Gastroesophageal sphincter (tissue), 4 donors: ENCODE results near the gene OGFOD3. TPM values are rescaled to one million over a fixed set of nuclear protein-coding genes. Genes with fewer than 3 reads are reported as not detected.

ENCODE experiments used
- ATAC-seq: fragments of 150-250 bp; one replicate; pipeline ENCODE4 v1.9.1; 2016; ENCODE audit warnings: mild to moderate bottlenecking, moderate library complexity
- H3K27ac ChIP-seq, 4 donors: fragments of 200-600 bp; sonication (generic) in 3 of 4; 1 replicate in 3 of 4; 2 replicates in 1 of 4; pipeline ENCODE4 v1.5.1; 2016 to 2019
- H3K27me3 ChIP-seq: fragments of 200-600 bp; sonication (generic); one replicate; pipeline ENCODE4 v1.5.1; 2019
- H3K36me3 ChIP-seq, 2 donors: fragments of 200-600 bp; sonication (generic); one replicate each; pipeline ENCODE4 v1.5.1; 2019; ENCODE audit warnings: control low read depth in 1 of 2
- H3K4me1 ChIP-seq, 3 donors: fragments of 200-600 bp; sonication (generic); 1 replicate in 2 of 3; 2 replicates in 1 of 3; pipeline ENCODE4 v1.5.1; 2016 to 2019; ENCODE audit warnings: control low read depth in 2 of 3
- H3K4me3 ChIP-seq, 2 donors: fragments of 200-600 bp; sonication (generic); one replicate each; pipeline ENCODE4 v1.5.1; 2019; ENCODE audit warnings: mild to moderate bottlenecking in 1 of 2, moderate library complexity in 1 of 2
- H3K9me3 ChIP-seq, 3 donors: fragments of 200-600 bp; sonication (generic); one replicate each; pipeline ENCODE4 v1.5.1; 2017 to 2019; ENCODE audit warnings: control low read depth in 2 of 3
- EP300 ChIP-seq: sonication (generic); formaldehyde crosslinking; IDR thresholded peaks from one replicate; pipeline ENCODE4 v1.6.1; 2017; ENCODE audit warnings: antibody characterized with exemption, mild to moderate bottlenecking
- POLR2A ChIP-seq, 2 donors: fragments of 450-650 bp; IDR thresholded peaks; one replicate each; pipeline ENCODE4 v1.6.1; 2017; ENCODE audit warnings: antibody characterized with exemption in 2 of 2, mild to moderate bottlenecking in 2 of 2, moderate library complexity in 1 of 2
- POLR2AphosphoS5 ChIP-seq: sonication (generic); formaldehyde crosslinking; IDR thresholded peaks from one replicate; pipeline ENCODE4 v1.6.1; 2017; ENCODE audit warnings: antibody characterized with exemption
- whole genome bisulfite sequencing, 2 donors: methylation state at CpG; one replicate each; pipeline ENCODE4 v1.1.5; 2018; ENCODE audit warnings: low coverage in 1 of 2; 5-methylcytosine and 5-hydroxymethylcytosine counted together
- total RNA-seq, 4 donors: library from RNA; depleted of rRNA; stranded (reverse); fragments of >200 nt; gene quantifications; one replicate each; pipeline ENCODE4 v1.1.0, GENCODE V29; 2016
- TF ChIP-seq, protein P1 (sequence below), 4 experiments: fragments of 200-600 bp in 2 of 4; fragments of 450-650 bp in 2 of 4; sonication (generic) in 1 of 4; IDR thresholded peaks; one replicate each; pipeline ENCODE4 v1.5.1; 2017 to 2019; ENCODE audit warnings: antibody characterized with exemption in 4 of 4, mild to moderate bottlenecking in 2 of 4, moderate library complexity in 2 of 4

OGFOD3 gene
- total RNA-seq, 4 donors from 2014 or later: 26.4 to 39.5 (median 28.8) TPM

DNA sequence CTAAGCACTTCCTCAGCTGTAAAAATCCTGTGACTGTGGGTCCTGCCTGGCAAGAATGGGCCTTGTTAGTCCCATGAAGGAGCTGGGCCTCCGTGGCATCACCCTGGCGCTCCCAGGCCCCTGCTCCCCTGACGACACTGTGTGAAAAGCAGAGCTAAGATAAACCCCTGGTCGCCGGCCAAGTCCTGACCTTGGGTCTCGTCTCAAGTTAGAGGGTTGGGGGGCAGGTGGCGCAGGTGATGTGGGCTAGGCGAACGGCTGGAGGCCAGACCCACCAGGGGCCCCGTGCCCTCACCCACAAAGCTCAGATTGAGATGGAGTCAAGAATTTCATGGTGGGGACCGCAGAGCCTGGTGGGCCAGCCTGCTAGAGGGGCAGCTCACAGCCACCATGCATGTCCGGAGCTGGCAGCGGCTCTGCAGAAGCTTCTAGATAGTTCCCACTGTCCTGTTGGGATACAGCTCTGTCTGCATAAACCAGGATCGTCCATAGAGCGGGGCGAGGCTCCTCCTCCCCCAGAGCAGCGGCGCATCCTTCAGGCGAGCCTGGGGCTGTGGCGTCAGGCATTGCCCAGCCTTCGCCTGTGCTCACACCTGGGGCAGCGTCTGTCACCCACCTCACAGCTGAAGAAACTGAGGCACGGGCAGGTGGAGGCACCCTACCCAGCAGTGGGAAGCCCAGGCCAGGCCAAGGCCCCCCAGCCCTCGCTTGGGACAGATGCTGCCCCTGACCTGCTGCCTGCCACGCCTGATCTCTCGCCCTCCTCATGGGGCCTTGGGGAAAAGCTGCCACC is 20.2 kb upstream of the OGFOD3 start:
- peaks cover 0 to 75% of the 10 kb centered on the region in 2 donors for H3K36me3 ChIP-seq
- peaks cover 0 to 9% (median 0%) of the 10 kb centered on the region in 3 donors for H3K4me1 ChIP-seq
- no peaks in the 10 kb centered on the region for H3K27me3 ChIP-seq
- H3K27ac ChIP-seq: no peak overlapping the region
- ATAC-seq: no peak
- H3K9me3 ChIP-seq: no peaks in the 10 kb centered on the region
- 92% methylated on average over 2 of the region's 26 CpGs; no CpG with 5 or more reads in 1 of the 2 donors for WGBS, 2 donors
- no peak for TF ChIP-seq POLR2A (IDR thresholded peaks at IDR 0.05)
- no peak for TF ChIP-seq POLR2AphosphoS5
- no peak for TF ChIP-seq EP300
- TF ChIP-seq, protein P1, sequence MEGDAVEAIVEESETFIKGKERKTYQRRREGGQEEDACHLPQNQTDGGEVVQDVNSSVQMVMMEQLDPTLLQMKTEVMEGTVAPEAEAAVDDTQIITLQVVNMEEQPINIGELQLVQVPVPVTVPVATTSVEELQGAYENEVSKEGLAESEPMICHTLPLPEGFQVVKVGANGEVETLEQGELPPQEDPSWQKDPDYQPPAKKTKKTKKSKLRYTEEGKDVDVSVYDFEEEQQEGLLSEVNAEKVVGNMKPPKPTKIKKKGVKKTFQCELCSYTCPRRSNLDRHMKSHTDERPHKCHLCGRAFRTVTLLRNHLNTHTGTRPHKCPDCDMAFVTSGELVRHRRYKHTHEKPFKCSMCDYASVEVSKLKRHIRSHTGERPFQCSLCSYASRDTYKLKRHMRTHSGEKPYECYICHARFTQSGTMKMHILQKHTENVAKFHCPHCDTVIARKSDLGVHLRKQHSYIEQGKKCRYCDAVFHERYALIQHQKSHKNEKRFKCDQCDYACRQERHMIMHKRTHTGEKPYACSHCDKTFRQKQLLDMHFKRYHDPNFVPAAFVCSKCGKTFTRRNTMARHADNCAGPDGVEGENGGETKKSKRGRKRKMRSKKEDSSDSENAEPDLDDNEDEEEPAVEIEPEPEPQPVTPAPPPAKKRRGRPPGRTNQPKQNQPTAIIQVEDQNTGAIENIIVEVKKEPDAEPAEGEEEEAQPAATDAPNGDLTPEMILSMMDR (IDR thresholded peaks at IDR 0.05): no peak
- no peak overlapping the region for H3K4me3 ChIP-seq

- H3K4me1 ChIP-seq: peaks cover 0 to 9% (median 0%) of the 10 kb centered on the region in 3 donors
- no peaks in the 10 kb centered on the region for H3K9me3 ChIP-seq
- no peak overlapping the region for H3K4me3 ChIP-seq
- ATAC-seq: no peak
- H3K27me3 ChIP-seq: no peaks in the 10 kb centered on the region
- WGBS, 2 donors: 73% methylated on average over 5 of the region's 18 CpGs; no CpG with 5 or more reads in 1 of the 2 donors
- H3K27ac ChIP-seq: no peak overlapping the region
- TF ChIP-seq POLR2AphosphoS5 (no peak), EP300 (no peak), POLR2A (IDR thresholded peaks at IDR 0.05) (no peak)
- TF ChIP-seq, protein P1 (IDR thresholded peaks at IDR 0.05): no peak
- H3K36me3 ChIP-seq: peaks cover 0 to 68% of the 10 kb centered on the region in 2 donors
Measured at GRCh38 chr17:82437325-82437668, 18.9 kb upstream of the OGFOD3 start.

DNA sequence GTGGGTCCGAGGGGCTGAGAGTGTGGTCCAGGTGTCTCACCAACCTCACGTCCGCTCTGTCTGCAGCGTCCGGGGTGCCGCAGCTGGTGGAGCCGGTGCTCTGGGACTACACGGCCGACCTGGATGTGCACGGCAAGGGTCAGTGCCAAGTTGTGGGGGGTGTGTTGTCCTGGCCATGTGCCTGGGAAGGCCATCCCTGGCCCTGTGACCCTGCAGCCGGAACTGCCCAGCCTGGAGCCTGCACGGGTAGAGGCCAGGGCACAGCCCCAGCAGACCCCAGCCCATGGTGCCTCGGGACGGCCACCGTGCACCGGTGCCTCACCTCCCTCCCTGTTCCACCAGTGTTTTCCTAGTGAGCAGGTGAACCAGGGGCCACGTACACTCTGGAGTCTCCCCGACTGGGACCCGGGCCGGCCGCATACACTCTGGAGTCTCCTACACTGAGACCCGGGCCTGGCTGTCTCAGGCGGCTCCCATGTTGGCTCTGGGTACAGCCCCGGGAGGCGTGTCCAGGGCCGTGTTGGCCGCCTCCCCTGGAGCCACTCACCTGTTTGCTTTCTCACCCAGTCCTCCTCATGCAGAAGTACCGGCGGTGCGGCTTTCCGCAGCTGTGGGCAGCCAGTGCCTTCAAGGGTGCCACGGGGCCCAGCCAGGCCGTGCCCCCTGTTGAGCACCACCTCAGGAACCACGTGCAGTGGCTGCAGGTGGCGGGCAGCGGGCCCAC is 18.4 kb upstream of the OGFOD3 start:
- Histone ChIP-seq H3K27me3 (no peaks in the 10 kb centered on the region), H3K4me3 (no peak overlapping the region), H3K4me1 (peaks cover 0 to 9% (median 0%) of the 10 kb centered on the region in 3 donors), H3K27ac (no peak overlapping the region), H3K36me3 (peaks cover 0 to 68% of the 10 kb centered on the region in 2 donors), H3K9me3 (no peaks in the 10 kb centered on the region)
- no peak for ATAC-seq
- WGBS, 2 donors: 70% methylated on average over 2 of the region's 36 CpGs; no CpG with 5 or more reads in 1 of the 2 donors
- TF ChIP-seq EP300: no peak
- TF ChIP-seq POLR2AphosphoS5: no peak
- TF ChIP-seq POLR2A (IDR thresholded peaks at IDR 0.05): no peak
- TF ChIP-seq, protein P1 (IDR thresholded peaks at IDR 0.05): no peak

- TF ChIP-seq POLR2A (IDR thresholded peaks at IDR 0.05) (no peak), EP300 (no peak), POLR2AphosphoS5 (no peak)
- TF ChIP-seq, protein P1 (IDR thresholded peaks at IDR 0.05): no peak
- 60% methylated on average over 1 of the region's 43 CpGs; no CpG with 5 or more reads in 1 of the 2 donors for WGBS, 2 donors
- no peak overlapping the region for H3K4me3 ChIP-seq
- no peaks in the 10 kb centered on the region for H3K27me3 ChIP-seq
- H3K27ac ChIP-seq: no peak overlapping the region
- H3K9me3 ChIP-seq: no peaks in the 10 kb centered on the region
- ATAC-seq: no peak
- H3K4me1 ChIP-seq: peaks cover 0 to 5% (median 0%) of the 10 kb centered on the region in 3 donors
- peaks cover 0 to 67% of the 10 kb centered on the region in 2 donors for H3K36me3 ChIP-seq
Measured at GRCh38 chr17:82435601-82436583, 17.5 kb upstream of the OGFOD3 start.
